Choroid plexus epithelial cell (primary cell): Measurements from ENCODE around the gene RDH14.

Experiments used
- DNase-seq: peaks from one replicate; pipeline ENCODE4 v3.0.0-alpha.2; 2010; ENCODE audit warnings: low read depth
- H3K4me3 ChIP-seq: 2 replicates; pipeline ENCODE4 v1.5.1; 2011; ENCODE audit warnings: low read depth, mild to moderate bottlenecking, control low read depth, low read length, moderate library complexity
- CTCF ChIP-seq: conservative IDR thresholded peaks from 2 replicates; pipeline ENCODE4 v1.5.1; 2011; ENCODE audit warnings: low read depth, mild to moderate bottlenecking, control low read depth, inconsistent platforms, low read length, moderate library complexity

RDH14 gene

GRCh38 chr2:18551623-18552022 is 8.8 kb downstream of the RDH14 start:
- no peak overlapping the region for H3K4me3 ChIP-seq
- no peak for DNase-seq
- no peak for TF ChIP-seq CTCF

- no peak for TF ChIP-seq CTCF
- DNase-seq, result no peak
- no peak overlapping the region for H3K4me3 ChIP-seq
These were observed 9.3 kb downstream of the RDH14 start for GRCh38 chr2:18551169-18551568.

DNA sequence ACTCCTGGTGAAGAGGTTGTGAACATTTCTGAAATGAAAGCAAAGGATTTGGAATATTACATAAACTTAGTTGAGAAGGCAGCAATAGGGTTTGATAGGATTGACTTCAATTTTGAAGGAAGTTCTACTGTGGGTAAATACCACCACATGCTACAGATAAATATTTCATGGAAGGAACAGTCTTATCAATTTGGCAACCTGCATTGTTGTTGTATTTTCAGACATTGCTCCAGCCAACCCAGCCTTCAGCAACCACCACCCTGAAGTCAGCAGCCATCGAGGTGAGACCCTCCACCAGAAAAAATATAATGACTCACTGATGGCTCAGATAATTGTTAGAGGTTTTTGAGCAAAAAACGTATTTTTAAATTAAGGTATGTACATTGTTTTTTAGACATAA is 10.0 kb downstream of the RDH14 start:
- no peak overlapping the region for H3K4me3 ChIP-seq
- DNase-seq, result no peak
- no peak for TF ChIP-seq CTCF

DNA sequence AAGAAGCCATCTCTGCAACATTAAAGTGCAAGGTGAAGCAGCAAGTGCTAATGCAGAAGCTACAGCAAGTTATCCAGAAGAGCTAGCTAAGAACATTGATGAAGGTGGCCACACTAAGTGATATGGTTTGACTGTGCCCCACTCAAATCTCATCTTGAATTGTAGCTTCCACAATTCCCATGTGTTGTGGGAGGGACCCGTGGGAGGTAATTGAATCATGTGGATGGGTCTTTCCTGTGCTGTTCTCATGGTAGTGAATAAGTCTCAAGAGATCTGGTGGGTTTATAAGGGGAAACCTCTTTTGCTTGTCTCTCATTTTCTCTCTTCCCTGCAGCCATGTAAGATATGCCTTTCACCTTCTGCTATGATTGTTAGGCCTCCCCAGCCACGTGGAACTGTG is 11.4 kb downstream of the RDH14 start:
- TF ChIP-seq CTCF, result no peak
- no peak for DNase-seq
- H3K4me3 ChIP-seq, result no peak overlapping the region

DNA sequence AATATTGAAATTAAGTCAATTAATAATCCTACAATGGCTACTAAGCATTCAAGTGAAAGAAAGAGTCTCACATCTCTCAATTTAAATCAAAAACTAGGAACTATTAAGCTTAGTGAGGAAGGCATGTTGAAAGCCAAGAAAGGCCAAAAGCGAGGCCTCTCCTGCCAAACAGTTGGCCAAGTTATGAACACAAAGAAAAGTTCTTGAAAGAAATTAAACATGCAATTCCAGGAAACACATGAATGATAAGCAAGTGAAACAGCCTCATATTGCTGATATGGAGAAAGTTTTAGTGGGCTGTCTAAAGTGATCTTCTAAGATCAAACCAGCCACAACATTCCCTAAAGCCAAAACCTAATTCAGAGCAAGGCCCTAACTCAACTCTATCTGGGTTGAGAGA is 11.8 kb downstream of the RDH14 start:
- H3K4me3 ChIP-seq, result no peak overlapping the region
- no peak for DNase-seq
- TF ChIP-seq CTCF, result no peak

DNA sequence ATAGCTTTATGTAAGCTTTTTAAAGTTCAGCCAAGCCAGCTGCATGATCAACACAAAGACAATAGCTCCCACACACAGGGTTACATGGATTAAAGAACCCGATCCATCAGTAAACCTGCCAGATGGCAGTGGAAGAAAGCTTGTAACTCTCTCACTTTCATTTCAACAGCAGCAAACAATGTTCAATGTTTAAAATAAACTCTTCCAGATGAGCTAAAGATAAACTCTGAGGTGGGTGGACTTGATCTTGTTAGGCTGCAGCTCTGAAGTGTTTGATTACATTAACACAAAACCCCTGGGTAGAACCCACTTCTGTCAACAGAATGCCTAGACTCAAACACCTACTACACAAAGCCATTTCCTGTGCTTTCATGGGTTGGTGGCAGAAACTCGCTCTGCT is 13.9 kb downstream of the RDH14 start:
- no peak overlapping the region for H3K4me3 ChIP-seq
- TF ChIP-seq CTCF, result no peak
- no peak for DNase-seq

GRCh38 chr2:18545384-18545783 is 15.1 kb downstream of the RDH14 start:
- TF ChIP-seq CTCF, result no peak
- peak; percentile 30 for DNase-seq
- H3K4me3 ChIP-seq, result no peak overlapping the region
